ENCODE measurements around the gene ERVK3-1. TPM values are rescaled to one million over a fixed set of nuclear protein-coding genes. Genes with fewer than 3 reads are reported as not detected.

Gene ERVK3-1
- total RNA-seq, 1 experiment from 2014 or later = 28.1 TPM

DNA sequence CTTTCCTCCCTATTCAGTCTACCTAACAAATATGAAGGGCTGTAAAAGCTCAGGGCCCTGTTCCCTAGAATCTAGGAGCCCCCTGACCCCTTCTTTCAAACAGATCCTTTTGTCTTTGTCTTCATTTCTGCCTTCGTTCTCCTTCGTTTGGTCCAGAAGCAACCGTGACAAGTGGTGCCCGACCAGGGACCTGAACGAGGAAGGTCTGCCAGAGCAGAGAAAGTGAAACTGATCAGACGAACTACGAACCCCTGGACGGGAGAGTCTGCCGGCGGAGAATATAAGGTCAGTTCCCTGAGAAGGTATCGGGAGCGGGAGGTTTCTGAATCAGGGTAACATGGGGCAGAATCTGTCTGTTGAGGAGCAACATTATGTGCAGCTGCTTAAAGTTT lies 751 bp downstream of the ERVK3-1 start:
- H3K4me2 ChIP-seq (ENCODE audit: low read length) = peak overlapping the region; percentile 80
- H2AFZ ChIP-seq (ENCODE audit: low read depth, low read length, poor library complexity, severe bottlenecking) = no peak overlapping the region
- RAD21 ChIA-PET (ENCODE audit: low non-redundant PET in 1 of 2, low total read pairs in 2 of 2, uncharacterized antibody in 2 of 2, unreplicated experiment in 2 of 2) = no interaction called here
- no peaks in the 10 kb centered on the region for H3K9me2 ChIP-seq (ENCODE audit: insufficient read depth)
- peaks cover 12 to 37% of the 10 kb centered on the region in 2 experiments for H3K36me3 ChIP-seq (ENCODE audit: control insufficient read depth in 1 of 2, insufficient read depth in 2 of 2, low read length in 2 of 2)
- ATAC-seq (no peak), DNase-seq (ENCODE audit: low read depth, low spot score) (no peak)
- H3K4me3 ChIP-seq (replicated peaks in 1 of 2; ENCODE audit: low read depth in 1 of 2, low read length in 2 of 2) = peak overlapping the region; percentile 92 to 93
- peak overlapping the region; percentile 73 for H3K9ac ChIP-seq (ENCODE audit: low read length)
- intact Hi-C loops (cut with micrococcal nuclease) = loop anchor here (1.0 to 5.0 kb wide), 2 partner anchors 20 to 79 kb away; partner anchors contain the start of genes ZNF544 and ZSCAN22
- TF ChIP-seq POLR2A (IDR thresholded peaks at IDR 0.05; ENCODE audit: borderline replicate concordance, extremely low read depth, insufficient read depth, insufficient read length) = no peak
- TF ChIP-seq, protein P1, sequence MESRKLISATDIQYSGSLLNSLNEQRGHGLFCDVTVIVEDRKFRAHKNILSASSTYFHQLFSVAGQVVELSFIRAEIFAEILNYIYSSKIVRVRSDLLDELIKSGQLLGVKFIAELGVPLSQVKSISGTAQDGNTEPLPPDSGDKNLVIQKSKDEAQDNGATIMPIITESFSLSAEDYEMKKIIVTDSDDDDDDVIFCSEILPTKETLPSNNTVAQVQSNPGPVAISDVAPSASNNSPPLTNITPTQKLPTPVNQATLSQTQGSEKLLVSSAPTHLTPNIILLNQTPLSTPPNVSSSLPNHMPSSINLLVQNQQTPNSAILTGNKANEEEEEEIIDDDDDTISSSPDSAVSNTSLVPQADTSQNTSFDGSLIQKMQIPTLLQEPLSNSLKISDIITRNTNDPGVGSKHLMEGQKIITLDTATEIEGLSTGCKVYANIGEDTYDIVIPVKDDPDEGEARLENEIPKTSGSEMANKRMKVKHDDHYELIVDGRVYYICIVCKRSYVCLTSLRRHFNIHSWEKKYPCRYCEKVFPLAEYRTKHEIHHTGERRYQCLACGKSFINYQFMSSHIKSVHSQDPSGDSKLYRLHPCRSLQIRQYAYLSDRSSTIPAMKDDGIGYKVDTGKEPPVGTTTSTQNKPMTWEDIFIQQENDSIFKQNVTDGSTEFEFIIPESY (IDR thresholded peaks at IDR 0.05; ENCODE audit: extremely low read depth, insufficient replicate concordance, low read length) = no peak
- TF ChIP-seq YY1 (IDR thresholded peaks at IDR 0.05; ENCODE audit: extremely low read depth, insufficient replicate concordance, low read depth, low read length) = no peak
- TF ChIP-seq SIN3A (IDR thresholded peaks at IDR 0.05; ENCODE audit: low read depth) = no peak
- TF ChIP-seq RAD21 (IDR thresholded peaks at IDR 0.05; ENCODE audit: low read depth) = no peak
- no peak for TF ChIP-seq JUND (IDR thresholded peaks at IDR 0.05)
- TF ChIP-seq POLR2AphosphoS5 (IDR thresholded peaks at IDR 0.05; ENCODE audit: low read depth, low read length) = no peak
- TF ChIP-seq, protein P2, sequence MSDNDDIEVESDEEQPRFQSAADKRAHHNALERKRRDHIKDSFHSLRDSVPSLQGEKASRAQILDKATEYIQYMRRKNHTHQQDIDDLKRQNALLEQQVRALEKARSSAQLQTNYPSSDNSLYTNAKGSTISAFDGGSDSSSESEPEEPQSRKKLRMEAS (IDR thresholded peaks at IDR 0.05) = no peak
- TF ChIP-seq ELF1 (IDR thresholded peaks at IDR 0.05; ENCODE audit: borderline replicate concordance, low read depth) = no peak
- no peak for TF ChIP-seq ZNF274 (IDR thresholded peaks at IDR 0.05; ENCODE audit: low read depth, low read length)
- H3K9me3 ChIP-seq (ENCODE audit: control insufficient read depth in 1 of 2, insufficient read depth in 1 of 2, low read depth in 1 of 2, low read length in 2 of 2) = no peaks in the 10 kb centered on the region; a peak in 1 of 4 replicates
- CTCF ChIA-PET = no interaction called here
- peaks cover 5 to 15% of the 10 kb centered on the region in 2 experiments; a peak in 3 of 4 replicates for H3K4me1 ChIP-seq (ENCODE audit: control insufficient read depth in 1 of 2, insufficient read depth in 2 of 2, low read length in 2 of 2)
- no TSS peak for BruUV-seq (replicated peaks)
- no peaks in the 10 kb centered on the region for H4K20me1 ChIP-seq (ENCODE audit: insufficient read depth)
- no peaks in the 10 kb centered on the region for H3K27me3 ChIP-seq (ENCODE audit: insufficient read depth, low read length)
- POLR2A ChIA-PET = interaction anchor here (1.3 kb wide), 2 partner anchors 21 to 57 kb away, joined by 3 read pairs; partner anchors contain the start of genes ZNF497 and ZSCAN22
- H3K79me2 ChIP-seq (ENCODE audit: insufficient read depth, low read length) = peaks cover 40% of the 10 kb centered on the region
- peak overlapping the region; percentile 74 for H3K27ac ChIP-seq (ENCODE audit: low read depth, low read length)

Data from HCT116 (cell line).